IPS-18c (cell line): Measurements from ENCODE around the gene FSCN2.
"Not testable (repeated sequence)": the region's sequence is repeated elsewhere in the genome, so short reads cannot be mapped to it uniquely, and the experiment has no call there.

Experiments
- H3K4me3 ChIP-seq: 2 replicates; pipeline ENCODE4 v1.7.0; 2013; ENCODE audit warnings: low read depth, mild to moderate bottlenecking, low read length, moderate library complexity; ENCODE audit not compliant: insufficient read depth
- H3K9me3 ChIP-seq: one replicate; pipeline ENCODE4 v1.6.1; 2013; ENCODE audit warnings: mild to moderate bottlenecking, low read length, moderate library complexity; ENCODE audit not compliant: control insufficient read depth, insufficient read depth

Gene FSCN2

GRCh38 chr17:81518113-81518784 is 9.9 kb upstream of the FSCN2 start:
- H3K4me3 ChIP-seq, result peak overlapping the region; percentile 60

GRCh38 chr17:81518785-81519283 is 9.3 kb upstream of the FSCN2 start:
- H3K4me3 ChIP-seq, result peak overlapping the region; percentile 60
- no peaks in the 10 kb centered on the region for H3K9me3 ChIP-seq

More at GRCh38 chr17:81518113-81518784, 9.9 kb upstream of the FSCN2 start:
- H3K9me3 ChIP-seq, result no peaks in the 10 kb centered on the region

- Histone ChIP-seq H3K9me3 (no peaks in the 10 kb centered on the region), H3K4me3 (peak overlapping the region; percentile 60)
Measured at GRCh38 chr17:81519284-81520020, 8.7 kb upstream of the FSCN2 start.

GRCh38 chr17:81520021-81520901 is 7.9 kb upstream of the FSCN2 start:
- Histone ChIP-seq H3K4me3 (peak overlapping the region; percentile 60; the same call in 1 of the 2 replicates), H3K9me3 (no peaks in the 10 kb centered on the region)

- Histone ChIP-seq H3K9me3 (no peaks in the 10 kb centered on the region), H3K4me3 (no peak overlapping the region)
Measured at GRCh38 chr17:81522491-81523401, 5.4 kb upstream of the FSCN2 start.

GRCh38 chr17:81523402-81524038 is 4.7 kb upstream of the FSCN2 start:
- Histone ChIP-seq H3K4me3 (no peak overlapping the region), H3K9me3 (no peaks in the 10 kb centered on the region)

GRCh38 chr17:81524039-81524864 is 3.9 kb upstream of the FSCN2 start:
- Histone ChIP-seq H3K4me3 (no peak overlapping the region), H3K9me3 (no peaks in the 10 kb centered on the region)

GRCh38 chr17:81524865-81525159 is 3.4 kb upstream of the FSCN2 start:
- no peaks in the 10 kb centered on the region for H3K9me3 ChIP-seq
- no peak overlapping the region for H3K4me3 ChIP-seq

GRCh38 chr17:81526662-81527571 is 1.3 kb upstream of the FSCN2 start:
- no peak overlapping the region for H3K4me3 ChIP-seq
- H3K9me3 ChIP-seq, result no peaks in the 10 kb centered on the region

- Histone ChIP-seq H3K4me3 (no peak overlapping the region), H3K9me3 (no peaks in the 10 kb centered on the region)
Measured at GRCh38 chr17:81528384-81528650, 140 bp downstream of the FSCN2 start.

- no peak overlapping the region for H3K4me3 ChIP-seq
- no peaks in the 10 kb centered on the region for H3K9me3 ChIP-seq
Measured at GRCh38 chr17:81528651-81529436, 667 bp downstream of the FSCN2 start.

- no peaks in the 10 kb centered on the region for H3K9me3 ChIP-seq
- no peak overlapping the region for H3K4me3 ChIP-seq
Measured at GRCh38 chr17:81529437-81529803, 1.2 kb downstream of the FSCN2 start.

- not testable (repeated sequence) for H3K9me3 ChIP-seq, H3K4me3 ChIP-seq
Measured at GRCh38 chr17:81531013-81531412, 2.8 kb downstream of the FSCN2 start.

- not testable (repeated sequence) for H3K9me3 ChIP-seq, H3K4me3 ChIP-seq
Measured at GRCh38 chr17:81531998-81532404, 3.8 kb downstream of the FSCN2 start.
